HEK293T (cell line): ENCODE data around the gene PARD6B.

Source experiments
- CTCF ChIA-PET: fragments of 350-600 bp; formaldehyde crosslinking; extraction: SDS; loops from one replicate; lab custom pipeline; 2021; ENCODE audit warnings: antibody characterized with exemption, inconsistent platforms; lab: Yijun Ruan, JAX
- POLR2A ChIA-PET: fragments of 350-600 bp; formaldehyde crosslinking; extraction: SDS; loops from one replicate; lab custom pipeline; 2020; ENCODE audit warnings: antibody characterized with exemption, inconsistent platforms; lab: Yijun Ruan, JAX
- DNase-seq: peaks from one replicate; pipeline ENCODE4 v3.0.0; 2012; ENCODE audit warnings: mixed read lengths; ENCODE audit errors: extremely low spot score
- ARNT ChIP-seq: fragments of 450-650 bp; IDR thresholded peaks from 2 replicates; pipeline ENCODE4 v1.6.1; 2017; ENCODE audit warnings: mild to moderate bottlenecking
- BHLHE40 ChIP-seq: fragments of 450-650 bp; IDR thresholded peaks from 2 replicates; pipeline ENCODE4 v1.6.1; 2016; ENCODE audit warnings: mild to moderate bottlenecking, moderate library complexity, borderline replicate concordance
- CTBP1 ChIP-seq: fragments of 450-650 bp; IDR thresholded peaks from 2 replicates; pipeline ENCODE4 v1.6.1; 2016; ENCODE audit warnings: borderline replicate concordance
- ELF4 ChIP-seq: fragments of 450-650 bp; IDR thresholded peaks from 2 replicates; pipeline ENCODE4 v1.6.1; 2017; ENCODE audit warnings: antibody characterized with exemption
- FOXA1 ChIP-seq: fragments of 450-650 bp; IDR thresholded peaks from 2 replicates; pipeline ENCODE4 v1.6.1; 2016; ENCODE audit warnings: mild to moderate bottlenecking
- FOXK2 ChIP-seq: fragments of 450-650 bp; IDR thresholded peaks from 2 replicates; pipeline ENCODE4 v1.6.1; 2016; ENCODE audit warnings: mild to moderate bottlenecking
- FOXM1 ChIP-seq: fragments of 450-650 bp; IDR thresholded peaks from 2 replicates; pipeline ENCODE4 v1.6.1; 2017; ENCODE audit warnings: mild to moderate bottlenecking, borderline replicate concordance
- HDGF ChIP-seq: fragments of 450-650 bp; IDR thresholded peaks from 2 replicates; pipeline ENCODE4 v1.6.1; 2017; ENCODE audit warnings: antibody characterized with exemption, borderline replicate concordance
- L3MBTL2 ChIP-seq: fragments of 450-650 bp; conservative IDR thresholded peaks from 2 replicates; pipeline ENCODE4 v1.6.1; 2016; ENCODE audit warnings: mild to moderate bottlenecking
- LEF1 ChIP-seq: fragments of 450-650 bp; IDR thresholded peaks from 2 replicates; pipeline ENCODE4 v1.6.1; 2017; ENCODE audit warnings: mild to moderate bottlenecking, borderline replicate concordance
- NFRKB ChIP-seq: fragments of 450-650 bp; IDR thresholded peaks from 2 replicates; pipeline ENCODE4 v1.6.1; 2016; ENCODE audit warnings: mild to moderate bottlenecking, moderate library complexity
- PKNOX1 ChIP-seq: fragments of 450-650 bp; IDR thresholded peaks from 2 replicates; pipeline ENCODE4 v1.6.1; 2016
- SP1 ChIP-seq: fragments of 450-650 bp; IDR thresholded peaks from 2 replicates; pipeline ENCODE4 v1.6.1; 2017
- SUZ12 ChIP-seq: fragments of 450-650 bp; IDR thresholded peaks from 2 replicates; pipeline ENCODE4 v1.6.1; 2016; ENCODE audit warnings: mild to moderate bottlenecking
- TARDBP ChIP-seq: fragments of 450-650 bp; IDR thresholded peaks from 2 replicates; pipeline ENCODE4 v1.6.1; 2016
- ZNF384 ChIP-seq: fragments of 450-650 bp; IDR thresholded peaks from 2 replicates; pipeline ENCODE4 v1.6.1; 2016

Gene PARD6B

GRCh38 chr20:50783903-50784302, 52.5 kb downstream of the PARD6B start:
- DNase-seq = no peak
- ChIA-PET CTCF (interaction anchor here (1.4 to 1.5 kb wide), 2 partner anchors 11 to 158 kb away, joined by 4 to 5 read pairs; partner anchors contain the start of gene BCAS4), POLR2A (no interaction called here)
- no peak for TF ChIP-seq SP1
- TF ChIP-seq ELF4 = no peak
- TF ChIP-seq ZNF384 = no peak
- no peak for TF ChIP-seq HDGF
- TF ChIP-seq TARDBP = no peak
- no peak for TF ChIP-seq FOXK2
- TF ChIP-seq CTBP1 = no peak

- CTCF ChIA-PET = interaction anchor here (1.4 to 1.5 kb wide), 2 partner anchors 10 to 159 kb away, joined by 4 to 5 read pairs; partner anchors contain the start of gene BCAS4
- POLR2A ChIA-PET = no interaction called here
- TF ChIP-seq SUZ12 = no peak
- no peak for TF ChIP-seq LEF1
- TF ChIP-seq SP1 = no peak
- TF ChIP-seq ELF4 = no peak
- no peak for TF ChIP-seq CTBP1
- no peak for TF ChIP-seq FOXM1
- no peak for TF ChIP-seq ZNF384
- no peak for TF ChIP-seq PKNOX1
- TF ChIP-seq L3MBTL2 = no peak
- no peak for TF ChIP-seq NFRKB
- no peak for TF ChIP-seq TARDBP
- no peak for DNase-seq
Observed at GRCh38 chr20:50784464-50784863, 53.1 kb downstream of the PARD6B start.

GRCh38 chr20:50786703-50787102, 55.3 kb downstream of the PARD6B start:
- TF ChIP-seq SP1 (no peak), BHLHE40 (no peak), L3MBTL2 (no peak), SUZ12 (no peak), ARNT (no peak), LEF1 (no peak), CTBP1 (no peak), NFRKB (no peak), ZNF384 (no peak), PKNOX1 (no peak), FOXM1 (no peak), FOXA1 (no peak), ELF4 (no peak), TARDBP (no peak), FOXK2 (no peak), HDGF (no peak)
- DNase-seq = no peak
- CTCF ChIA-PET = interaction anchor here (1.9 kb wide), 1 partner anchor 8 kb away, joined by 11 read pairs; the partner anchor contains the start of gene BCAS4
- POLR2A ChIA-PET = no interaction called here

GRCh38 chr20:50787181-50787580, 55.8 kb downstream of the PARD6B start:
- TF ChIP-seq ZNF384 (no peak), ELF4 (no peak), FOXM1 (no peak), LEF1 (no peak), TARDBP (no peak), BHLHE40 (no peak), FOXK2 (no peak), SUZ12 (no peak), CTBP1 (no peak), PKNOX1 (no peak)
- ChIA-PET CTCF (no interaction called here), POLR2A (no interaction called here)
- DNase-seq = no peak

- TF ChIP-seq ARNT (no peak), FOXK2 (no peak), L3MBTL2 (no peak), ELF4 (no peak), NFRKB (no peak), HDGF (no peak), TARDBP (no peak), FOXA1 (no peak), CTBP1 (no peak), SP1 (no peak), FOXM1 (no peak), SUZ12 (no peak), PKNOX1 (no peak), ZNF384 (no peak), BHLHE40 (no peak), LEF1 (no peak)
- POLR2A ChIA-PET = interaction anchor here (0.7 to 1.0 kb wide), 2 partner anchors 32 to 174 kb away, joined by 3 read pairs; no protein-coding TSS in a partner anchor
- CTCF ChIA-PET = interaction anchor here (0.7 to 1.9 kb wide), 11 partner anchors 9 to 270 kb away, joined by 3 to 7 read pairs (median 3); partner anchors contain the start of gene ADNP
- DNase-seq = peak; percentile 35
Observed at GRCh38 chr20:50788045-50788991, 56.9 kb downstream of the PARD6B start.
